ENCODE results near the gene MLNR. TPM values are rescaled to one million over a fixed set of nuclear protein-coding genes. Genes with fewer than 3 reads are reported as not detected.

MLNR gene
- total and polyA plus RNA-seq, 9 of the 15 experiments (the other 6 are each of a cell fraction or from before 2014, with no cell fraction given), result not detected

DNA sequence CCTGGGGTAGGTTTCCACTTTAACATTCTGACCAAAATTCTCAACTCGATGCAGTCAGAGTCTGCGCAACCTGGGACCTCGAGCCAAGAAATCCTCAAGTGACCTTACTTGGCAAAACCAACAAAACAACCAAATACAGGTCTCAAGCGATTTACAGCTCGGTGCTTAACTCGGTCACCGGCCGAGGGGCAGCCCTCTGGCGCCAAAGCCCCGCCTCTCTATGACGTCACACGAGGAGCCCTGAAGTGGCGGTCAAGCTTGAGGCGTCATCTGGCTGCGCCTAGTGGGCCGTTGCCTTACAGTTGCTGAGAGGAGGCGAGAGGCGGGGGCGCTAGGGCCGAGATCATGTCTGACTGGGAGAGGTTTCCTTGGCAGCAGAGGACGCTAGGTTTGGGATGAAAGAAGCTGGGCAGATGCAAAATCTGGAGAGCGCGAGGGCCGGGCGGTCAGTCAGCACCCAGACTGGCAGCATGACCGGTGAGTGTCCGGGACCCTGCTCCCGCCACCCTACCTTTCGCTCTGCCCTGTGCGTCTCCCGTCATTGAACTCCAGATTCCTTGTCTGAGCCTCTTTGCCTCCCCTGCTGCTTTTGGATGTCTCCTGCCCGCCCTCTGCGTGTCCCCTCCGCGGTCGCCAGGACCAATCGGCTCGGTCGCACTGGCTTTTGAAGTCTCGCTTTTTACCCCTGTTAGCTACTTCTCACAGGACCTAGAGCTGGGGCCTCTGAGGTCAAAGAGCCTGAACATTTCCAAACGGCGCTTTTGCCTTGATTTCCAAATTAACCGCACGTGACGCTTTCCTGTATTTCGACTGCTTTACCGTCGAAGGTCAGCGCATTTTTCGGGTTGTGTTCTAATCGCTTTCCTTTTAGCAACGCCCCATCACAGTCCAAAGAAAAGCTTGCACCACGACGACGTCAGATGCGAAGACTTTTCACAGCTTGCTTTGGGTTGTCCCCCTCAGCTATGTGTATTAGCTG lies 27.8 kb downstream of the MLNR start, which contains the start of gene CDADC1 (continued):
- TF ChIP-seq REST (IDR thresholded peaks at IDR 0.05; ENCODE audit: borderline replicate concordance) (no peak), REST (CRISPR knock-in tag; IDR thresholded peaks at IDR 0.05; ENCODE audit: low read depth) (0 out of 2 replicates have a peak, but pooled peaks have one; percentile 38), ARID4B (CRISPR knock-in tag; IDR thresholded peaks at IDR 0.05) (peak; percentile 53), YY1 (IDR thresholded peaks at IDR 0.05; ENCODE audit: borderline replicate concordance in 1 of 3, control insufficient read depth in 1 of 3, extremely low read depth in 1 of 3, insufficient read depth in 3 of 3, insufficient read length in 1 of 3, insufficient replicate concordance in 2 of 3, low read depth in 1 of 3, low read length in 2 of 3) (peak in 1 of 3 experiments; percentile 66), ZNF165 (CRISPR knock-in tag; IDR thresholded peaks at IDR 0.05; ENCODE audit: borderline replicate concordance) (no peak), NCOA4 (IDR thresholded peaks at IDR 0.05; ENCODE audit: partially characterized antibody) (no peak), JUN (IDR thresholded peaks at IDR 0.05; ENCODE audit: borderline replicate concordance, low read depth, low read length) (peak; percentile 52; the same call in 1 of the 2 replicates), JUN (CRISPR knock-in tag; IDR thresholded peaks at IDR 0.05; ENCODE audit: borderline replicate concordance) (no peak), ZFX (CRISPR knock-in tag; IDR thresholded peaks at IDR 0.05) (peak; percentile 79), ELK3 (CRISPR knock-in tag; IDR thresholded peaks at IDR 0.05) (no peak), HIVEP1 (CRISPR knock-in tag; IDR thresholded peaks at IDR 0.05) (no peak)
